ENCODE results near the gene PLXNC1.

Gene PLXNC1

DNA sequence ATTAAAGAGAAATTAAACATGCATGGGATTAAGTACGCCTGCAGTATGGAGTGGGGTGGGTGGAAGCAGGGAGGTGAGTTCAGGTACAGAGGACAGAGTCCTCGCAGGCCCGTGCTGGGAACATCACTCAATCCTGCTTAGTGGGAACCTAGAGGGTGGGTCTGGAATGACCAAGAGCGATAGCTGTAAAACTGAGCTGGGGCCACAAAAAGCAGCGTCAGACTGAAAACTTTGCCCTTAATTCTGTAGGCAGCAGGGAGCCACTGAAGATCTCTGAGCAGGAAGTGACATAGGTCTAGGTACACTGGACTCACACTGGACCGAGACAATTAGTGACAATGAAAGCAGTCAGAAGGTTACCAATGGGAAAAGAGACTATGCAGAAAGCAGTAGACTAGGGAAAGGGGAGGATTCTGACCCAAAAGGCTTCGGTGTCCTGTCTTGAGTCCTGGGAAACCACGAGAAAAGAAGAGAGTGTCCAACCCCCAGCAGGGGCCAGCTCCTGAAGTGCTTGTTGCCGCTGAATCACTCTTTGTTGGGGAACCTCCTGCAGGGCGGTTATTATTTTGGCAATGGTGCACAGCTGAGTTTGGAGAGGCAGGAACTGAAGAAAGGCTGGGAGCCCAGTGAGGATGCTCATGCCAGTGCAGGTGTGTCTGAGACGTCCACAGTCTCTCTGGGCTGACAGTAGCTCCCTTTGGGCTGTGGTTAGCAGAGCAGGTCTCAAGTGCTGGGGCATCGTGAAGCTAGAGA, 97.4 kb downstream of the PLXNC1 start:
- DNase-seq, result no peak

- DNase-seq, result no peak
Observed at GRCh38 chr12:94247246-94247645, 98.9 kb downstream of the PLXNC1 start.

DNA sequence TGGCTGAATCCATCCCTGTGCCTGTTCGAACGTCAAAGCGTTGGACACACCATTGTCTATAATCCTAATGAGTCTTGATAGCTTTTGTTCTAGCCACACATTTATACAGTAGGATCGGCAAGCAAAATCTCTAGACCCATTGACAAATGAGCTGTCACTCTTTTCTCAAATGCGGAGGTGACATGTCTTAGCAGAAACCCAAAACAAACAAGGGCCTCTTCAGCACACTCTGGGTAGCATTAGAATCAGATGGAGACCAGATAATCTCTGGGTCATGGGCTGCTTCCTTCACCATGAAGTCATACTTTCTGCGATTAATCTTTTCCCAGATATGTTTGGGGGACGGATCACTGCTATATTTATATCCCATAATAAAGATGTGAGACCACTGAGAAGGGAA, 100.2 kb downstream of the PLXNC1 start:
- DNase-seq, result no peak

DNA sequence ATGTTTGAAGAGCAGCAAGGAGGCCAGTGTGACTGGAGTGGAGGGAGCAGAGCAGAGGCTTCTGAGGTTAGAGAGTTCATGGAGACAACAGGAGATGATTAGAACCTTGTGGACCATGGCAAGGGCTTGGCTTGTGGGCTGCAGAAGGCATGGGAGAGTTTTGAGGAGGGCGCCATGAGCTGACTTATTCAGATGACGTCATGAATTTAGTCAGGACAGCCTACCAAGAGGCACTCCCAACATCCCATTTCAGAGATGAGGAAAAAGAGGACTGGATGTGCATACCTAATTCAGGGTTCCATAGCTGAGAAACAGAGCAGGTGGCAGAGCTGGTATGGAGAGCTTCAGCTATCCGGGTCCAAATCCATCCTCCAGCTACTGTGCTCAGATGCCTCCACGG, 101.8 kb downstream of the PLXNC1 start:
- no peak for DNase-seq

GRCh38 chr12:94254270-94254669, 105.9 kb downstream of the PLXNC1 start:
- no peak for DNase-seq

- no peak for DNase-seq
Observed at GRCh38 chr12:94255006-94255405, 106.6 kb downstream of the PLXNC1 start.

DNA sequence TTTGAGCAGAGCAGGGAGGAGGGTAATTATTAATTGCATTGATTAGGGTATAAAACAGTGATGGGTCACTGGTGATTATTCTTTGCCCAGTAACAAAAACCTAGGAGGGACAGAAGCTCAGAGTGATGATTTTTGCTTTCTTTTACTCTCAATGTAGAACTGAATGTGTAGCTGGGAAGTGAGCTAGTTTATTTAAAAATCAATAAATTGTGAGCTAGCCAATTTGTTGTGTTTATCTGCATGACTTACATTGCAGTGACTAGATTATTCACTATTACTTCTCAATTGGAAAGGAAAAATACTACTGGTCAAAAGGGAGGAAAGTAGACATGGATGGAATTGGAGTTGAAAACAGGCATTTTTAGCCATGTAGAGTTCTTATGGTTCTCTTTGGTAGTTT, 107.1 kb downstream of the PLXNC1 start:
- no peak for DNase-seq

DNA sequence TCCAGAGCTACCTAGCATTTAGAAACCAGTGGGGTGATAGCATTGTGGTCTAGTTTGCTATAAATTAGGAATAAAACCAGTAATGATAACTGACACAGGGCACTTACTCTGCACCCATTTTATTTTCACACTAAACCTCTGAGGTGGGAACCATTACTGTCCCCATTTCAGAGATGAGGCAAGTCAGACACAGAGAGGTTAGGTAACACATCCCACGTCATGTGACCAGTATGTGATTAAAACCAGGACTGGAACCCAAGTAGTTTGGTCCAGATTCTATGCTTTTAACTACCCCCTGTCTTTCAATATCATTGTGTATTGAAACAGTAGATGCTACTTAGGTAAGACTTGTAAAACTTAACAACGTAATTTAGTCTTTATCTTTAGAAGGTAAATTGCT, 110.2 kb downstream of the PLXNC1 start:
- no peak for DNase-seq

GRCh38 chr12:94260017-94260416, 111.6 kb downstream of the PLXNC1 start:
- DNase-seq, result no peak

DNA sequence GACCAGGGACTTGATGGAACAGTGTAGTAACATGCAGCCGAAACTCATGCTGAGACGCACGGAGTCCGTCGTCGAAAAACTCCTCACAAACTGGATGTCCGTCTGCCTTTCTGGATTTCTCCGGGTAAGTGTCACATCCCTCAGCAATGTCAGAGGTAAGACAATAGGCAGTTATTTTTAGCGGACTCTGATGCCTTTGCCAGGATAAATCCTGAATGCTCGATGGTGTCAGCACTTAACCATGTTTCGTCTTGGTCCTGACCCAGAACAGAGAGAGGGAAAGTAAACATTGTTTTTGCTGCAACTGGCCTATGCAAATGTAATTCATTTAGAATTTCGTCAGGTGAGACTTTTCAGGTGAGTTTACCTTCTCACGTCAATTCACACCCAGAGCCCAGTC, 112.3 kb downstream of the PLXNC1 start:
- no peak for DNase-seq

- no peak for DNase-seq
Observed at GRCh38 chr12:94261119-94261518, 112.7 kb downstream of the PLXNC1 start.

DNA sequence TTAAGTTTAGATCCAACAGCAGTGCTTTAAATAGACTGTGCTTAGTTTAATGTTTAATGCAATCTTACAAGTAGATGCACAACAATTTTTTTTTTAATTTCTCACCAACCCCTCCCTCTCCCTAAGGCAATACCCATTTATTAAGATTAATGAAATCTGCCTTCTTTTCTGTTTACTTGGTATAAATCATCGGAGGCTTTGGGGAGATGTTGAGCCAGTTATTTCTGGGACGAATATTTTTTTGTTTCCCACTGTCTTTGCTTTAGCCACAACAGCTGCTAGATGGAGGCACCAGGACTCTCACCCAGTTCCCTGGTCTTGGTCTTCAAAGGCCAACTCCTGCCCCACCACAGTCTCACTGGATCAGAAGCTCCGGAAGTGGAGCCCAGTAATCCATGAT, 113.4 kb downstream of the PLXNC1 start:
- DNase-seq, result no peak

- DNase-seq, result no peak
Observed at GRCh38 chr12:94262228-94263010, 114.0 kb downstream of the PLXNC1 start.

- no peak for DNase-seq
Observed at GRCh38 chr12:94263011-94263811, 114.8 kb downstream of the PLXNC1 start.

- no peak for DNase-seq
Observed at GRCh38 chr12:94263905-94264561, 115.7 kb downstream of the PLXNC1 start.

DNA sequence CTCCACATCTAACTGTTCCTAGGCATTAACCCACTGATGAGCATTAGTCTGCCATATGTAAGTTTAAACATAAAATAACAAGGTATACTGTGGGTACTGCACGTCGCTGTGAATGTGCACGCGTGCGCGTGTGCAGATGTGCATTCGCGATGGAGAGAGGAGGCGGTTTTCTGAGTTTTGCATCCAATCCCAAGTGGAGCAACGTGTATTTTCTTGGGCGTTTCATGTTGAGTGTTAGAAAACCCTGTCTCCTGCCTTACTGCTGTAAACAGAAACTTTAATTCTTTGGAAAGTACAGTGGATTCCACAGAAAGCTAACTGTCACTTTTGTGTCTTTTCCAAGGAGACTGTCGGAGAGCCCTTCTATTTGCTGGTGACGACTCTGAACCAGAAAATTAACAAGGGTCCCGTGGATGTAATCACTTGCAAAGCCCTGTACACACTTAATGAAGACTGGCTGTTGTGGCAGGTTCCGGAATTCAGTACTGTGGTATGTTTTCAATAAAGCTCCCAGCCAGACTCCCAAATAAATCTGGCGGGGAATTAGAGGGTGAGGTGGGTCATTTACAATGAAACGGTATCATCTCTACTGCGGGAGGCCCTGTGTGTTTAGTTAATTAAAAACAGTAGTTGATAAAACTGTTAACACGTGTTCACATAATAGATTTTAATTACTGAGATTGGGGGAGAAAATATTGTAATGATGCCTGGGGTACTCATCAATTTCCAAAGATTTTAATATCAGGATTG, 116.5 kb downstream of the PLXNC1 start:
- DNase-seq, result no peak

DNA sequence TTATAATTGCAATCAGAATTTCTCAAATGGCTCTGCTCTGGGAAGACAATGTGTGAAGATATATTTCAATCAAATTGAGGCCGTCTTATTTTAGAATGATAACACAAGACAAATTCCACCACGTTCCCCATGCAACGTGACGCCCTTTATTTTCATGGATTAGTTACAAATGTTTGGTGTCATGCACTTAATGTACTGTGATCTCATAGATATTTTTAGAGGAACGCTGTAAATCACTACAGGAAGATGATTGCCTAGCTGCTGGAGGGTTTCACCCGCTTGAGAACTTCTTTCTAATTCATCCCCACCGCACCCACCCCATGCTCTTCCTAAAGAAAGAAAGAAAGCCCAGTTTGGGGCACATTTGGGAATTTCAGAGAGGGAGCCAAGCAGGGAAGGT, 117.2 kb downstream of the PLXNC1 start:
- no peak for DNase-seq

DNA sequence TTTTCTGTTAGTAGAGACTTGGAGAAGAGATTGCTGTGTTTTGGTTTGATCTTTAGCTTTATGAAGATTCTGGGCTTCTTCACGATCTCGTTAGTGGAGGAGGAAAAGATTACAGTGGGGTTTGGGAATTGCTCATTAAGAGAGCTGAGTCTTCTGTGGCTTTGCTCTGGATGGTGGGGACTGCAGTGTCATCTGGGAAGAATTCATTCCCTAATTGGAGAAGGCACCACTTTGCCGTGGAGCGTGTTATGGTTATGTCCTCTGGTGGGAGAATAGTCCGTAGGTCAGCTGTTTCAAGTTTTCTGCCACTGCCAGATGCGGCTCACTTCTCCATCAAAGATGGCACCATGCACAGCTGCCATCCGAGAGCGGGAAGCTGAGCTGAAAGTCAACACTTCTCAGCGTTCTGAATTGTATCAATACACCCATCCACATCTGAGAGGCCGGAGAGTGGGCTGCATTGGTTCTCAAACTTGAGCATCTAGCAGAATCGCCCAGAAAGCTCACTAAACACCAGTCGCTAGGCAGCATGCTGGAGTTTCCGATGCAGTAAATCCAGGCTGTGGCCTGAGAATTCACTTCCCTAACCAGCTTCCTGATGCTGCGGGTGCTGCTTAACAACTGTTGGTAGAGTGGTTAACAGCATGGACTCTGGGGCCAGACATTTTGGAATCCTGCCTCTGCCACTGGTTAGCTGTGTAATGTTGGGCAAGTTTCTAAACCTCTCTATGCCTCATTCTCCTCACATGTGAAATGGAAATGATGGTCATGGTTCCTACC, 117.8 kb downstream of the PLXNC1 start:
- DNase-seq, result no peak

GRCh38 chr12:94266796-94267536, 118.6 kb downstream of the PLXNC1 start:
- no peak for DNase-seq

GRCh38 chr12:94267537-94267872, 119.1 kb downstream of the PLXNC1 start:
- DNase-seq, result no peak

DNA sequence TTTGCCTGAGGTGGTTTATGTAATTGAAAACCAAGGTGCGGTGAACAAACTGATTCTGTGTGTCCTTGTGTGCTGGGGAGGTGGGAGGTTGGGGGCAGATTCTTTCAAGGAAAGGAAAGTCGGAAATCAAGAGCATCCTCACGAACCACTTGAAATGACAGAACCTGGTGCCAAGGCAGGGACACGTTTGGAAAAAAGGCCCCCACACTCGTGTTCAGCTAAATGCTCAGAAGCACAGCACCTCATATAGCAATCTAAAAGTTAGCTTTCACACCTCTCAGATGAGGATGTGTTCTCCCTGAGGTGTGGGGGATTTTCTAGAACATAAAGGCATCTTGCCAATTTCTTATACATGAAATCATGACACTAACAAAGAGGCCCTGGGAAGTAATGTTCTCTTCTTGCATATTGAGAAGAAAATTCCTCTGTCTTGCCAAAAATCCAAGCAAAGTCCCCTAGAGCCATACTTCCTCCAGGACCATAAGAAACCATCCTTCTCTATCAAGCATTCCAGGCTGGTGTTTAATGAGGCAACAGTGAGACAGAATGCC, 119.6 kb downstream of the PLXNC1 start:
- DNase-seq, result no peak
